SW 1271 (cell line): ENCODE measurements around the gene FANCG.

Experiments used
- DNase-seq, 2 experiments: peaks; one replicate each; lab custom pipeline; 2025; lab: John Stamatoyannopoulos, UW

FANCG gene

DNA sequence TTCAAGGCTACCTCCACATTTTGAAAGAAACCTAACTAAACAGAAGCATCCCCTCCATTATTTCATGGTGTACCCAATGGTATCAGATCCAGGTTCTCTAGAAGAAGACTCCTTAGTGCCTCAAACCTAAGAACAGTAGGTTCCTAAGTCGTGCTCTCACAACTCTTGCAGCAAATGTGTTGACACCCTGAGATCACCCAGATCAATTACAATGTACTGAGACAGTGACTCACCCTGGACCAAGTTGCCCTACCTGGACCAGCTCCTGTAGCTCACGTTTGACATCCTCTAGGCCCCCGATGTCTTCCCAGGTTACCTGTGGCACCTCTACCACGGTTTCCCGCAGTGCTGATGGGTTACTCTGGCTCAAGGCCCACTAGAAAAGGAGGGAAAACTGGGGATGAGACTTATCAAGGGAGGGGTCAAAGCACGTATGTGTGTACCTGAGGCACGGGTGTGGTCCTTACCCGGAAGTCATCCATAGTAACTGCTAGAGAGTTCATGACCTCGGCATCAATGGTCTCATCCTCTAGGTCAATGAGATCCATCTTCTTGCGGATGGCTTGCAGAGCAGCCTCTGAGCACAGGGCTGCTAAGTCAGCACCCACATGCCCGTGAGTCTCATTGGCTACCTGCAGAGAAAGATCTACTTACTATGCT is 19.1 kb downstream of the FANCG start:
- DNase-seq: no peak

DNA sequence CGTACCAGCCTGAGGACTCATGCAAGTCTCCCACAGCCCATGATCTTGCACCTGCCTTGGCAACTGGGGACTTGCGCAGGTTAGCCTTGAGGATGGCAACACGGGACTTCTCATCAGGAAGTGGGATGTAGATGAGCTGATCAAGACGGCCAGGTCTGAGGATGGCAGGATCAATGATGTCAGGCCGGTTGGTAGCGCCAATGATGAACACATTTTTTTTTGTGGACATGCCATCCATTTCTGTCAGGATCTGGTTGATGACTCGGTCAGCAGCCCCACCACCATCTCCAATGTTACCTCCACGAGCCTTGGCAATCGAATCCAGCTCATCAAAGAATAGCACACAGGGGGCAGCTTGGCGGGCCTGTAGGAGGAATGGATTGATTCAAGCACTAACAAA is 20.3 kb downstream of the FANCG start:
- no peak for DNase-seq

- DNase-seq: no peak
Measured at GRCh38 chr9:35057271-35057620, 22.5 kb downstream of the FANCG start.

- no peak for DNase-seq
Measured at GRCh38 chr9:35056571-35057270, 23.0 kb downstream of the FANCG start.

GRCh38 chr9:35054871-35055644 is 24.7 kb downstream of the FANCG start:
- no peak for DNase-seq

GRCh38 chr9:35054185-35054835 is 25.4 kb downstream of the FANCG start:
- no peak for DNase-seq

- peak in 1 of 2 experiments; percentile 46 for DNase-seq
Measured at GRCh38 chr9:35051069-35051967, 28.4 kb downstream of the FANCG start.

GRCh38 chr9:35048511-35048910 is 31.2 kb downstream of the FANCG start:
- no peak for DNase-seq

- no peak for DNase-seq
Measured at GRCh38 chr9:35044071-35044470, 35.7 kb downstream of the FANCG start.

- DNase-seq: no peak
Measured at GRCh38 chr9:35042891-35043545, 36.7 kb downstream of the FANCG start.

GRCh38 chr9:35042081-35042604 is 37.6 kb downstream of the FANCG start:
- no peak for DNase-seq

DNA sequence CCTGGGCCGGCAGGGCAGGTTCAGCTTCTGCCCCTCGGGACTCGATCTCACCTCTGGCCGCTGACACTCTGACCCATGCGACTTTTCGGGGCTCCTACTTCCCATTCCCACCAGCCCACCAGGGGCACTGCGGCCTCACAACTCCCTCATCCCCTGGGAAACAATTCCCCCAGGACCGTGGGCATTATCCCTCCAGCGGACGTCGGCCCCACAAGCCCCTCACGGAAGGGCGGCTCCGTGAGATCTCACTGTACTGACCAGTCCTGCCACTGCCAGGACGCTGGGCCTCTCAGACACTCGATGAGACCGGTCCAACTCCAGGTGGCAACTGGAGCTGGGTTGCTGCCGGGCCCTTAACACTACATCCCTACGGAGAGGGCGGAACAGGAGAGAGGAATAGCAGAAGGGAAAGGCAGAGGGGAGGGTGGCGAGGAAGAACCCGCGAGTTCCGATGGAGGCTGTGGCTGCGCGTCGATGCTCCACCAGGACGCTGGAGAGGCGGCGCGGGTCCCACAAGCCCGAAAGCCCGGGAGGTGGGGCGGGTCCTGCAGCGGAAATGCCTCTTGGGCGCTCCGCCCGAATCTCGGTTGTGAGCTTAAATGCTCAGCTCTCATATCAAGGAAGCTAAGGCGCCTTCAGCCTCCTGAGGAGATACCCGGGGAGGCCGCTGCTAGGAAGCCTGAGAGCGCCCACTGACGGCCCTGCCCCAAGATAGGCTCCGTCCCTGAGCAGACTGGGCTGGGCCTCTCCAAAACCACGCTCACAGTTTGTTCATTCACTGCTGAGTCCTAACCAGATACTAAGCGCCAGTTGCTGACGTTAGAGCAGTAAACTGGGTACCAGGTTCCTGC is 43.7 kb downstream of the FANCG start:
- DNase-seq: no peak

- no peak for DNase-seq
Measured at GRCh38 chr9:35033101-35033500, 46.6 kb downstream of the FANCG start.

DNA sequence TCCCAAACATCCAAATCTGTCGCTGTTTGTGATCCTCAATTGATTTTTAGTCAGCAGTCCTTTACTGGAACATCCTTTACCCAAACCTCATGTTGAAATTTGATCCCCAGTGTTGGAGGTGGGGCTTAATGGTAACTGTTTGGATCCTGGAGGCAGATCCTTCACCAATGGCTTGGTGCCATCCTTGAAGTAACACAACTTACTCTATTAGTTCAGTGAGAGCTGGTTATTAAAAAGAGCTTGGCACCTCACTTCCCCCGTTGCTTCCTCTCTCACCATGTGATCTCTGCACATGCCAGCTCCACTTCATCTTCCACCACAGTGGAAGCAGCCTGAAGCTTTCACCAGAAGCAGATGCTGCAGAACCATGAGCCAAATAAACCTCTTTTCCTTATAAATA is 49.9 kb downstream of the FANCG start:
- no peak for DNase-seq

DNA sequence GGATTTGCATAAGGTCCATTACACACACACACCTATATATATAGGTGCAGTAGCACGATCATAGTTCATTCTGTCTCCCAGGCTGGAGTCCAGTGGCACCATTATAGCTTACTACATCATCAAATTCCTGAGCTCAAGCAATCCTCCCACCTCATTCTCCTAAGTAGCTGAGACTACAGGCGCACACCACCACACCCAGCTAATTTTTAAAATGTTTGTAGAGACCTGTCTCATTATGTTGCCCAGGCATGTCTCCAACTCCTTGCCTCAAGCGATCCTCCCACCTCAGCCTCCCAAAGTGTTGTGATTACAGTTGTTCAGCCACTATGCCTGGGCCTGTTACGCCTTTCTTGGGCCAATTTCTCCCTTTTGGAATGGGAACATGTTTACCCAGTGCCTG is 50.5 kb downstream of the FANCG start:
- DNase-seq: no peak

DNA sequence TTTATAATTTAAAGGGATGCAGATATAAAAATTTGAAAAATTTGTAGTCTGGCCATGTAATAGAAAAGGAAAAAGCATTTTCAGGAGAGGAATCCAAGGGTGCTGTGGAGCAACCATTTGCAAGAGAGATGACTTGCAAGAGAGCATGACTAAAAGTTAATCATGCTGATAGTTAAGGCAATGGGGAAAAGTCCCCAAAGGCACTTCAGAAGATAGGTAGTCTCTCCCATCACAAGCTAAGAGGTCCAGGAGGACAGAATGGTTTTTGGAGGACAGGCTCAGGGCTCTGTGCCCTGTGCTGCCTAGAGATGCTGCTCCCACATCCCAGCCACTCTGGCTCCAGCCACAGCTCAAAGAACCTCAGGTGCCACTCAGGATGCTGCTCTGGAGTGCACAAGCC is 51.4 kb downstream of the FANCG start:
- DNase-seq: no peak

DNA sequence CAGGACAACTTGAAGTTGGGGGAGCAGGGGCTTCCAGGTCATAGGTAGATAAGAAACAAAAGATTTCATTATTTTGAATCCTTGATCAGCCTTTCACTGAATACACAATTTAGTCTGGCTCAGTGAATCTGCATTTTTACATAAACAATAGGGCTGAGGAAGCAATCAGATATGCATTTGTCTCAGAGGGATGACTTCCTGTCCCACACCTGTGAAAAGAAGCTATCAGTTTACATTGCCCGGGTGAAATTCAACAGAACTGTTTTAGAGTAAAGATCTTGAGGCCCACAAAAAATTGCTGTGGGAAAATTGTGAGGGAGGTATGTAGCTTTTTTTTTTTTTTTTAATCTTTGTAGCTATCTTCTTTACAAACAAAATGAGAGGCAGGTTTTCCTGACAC is 51.9 kb downstream of the FANCG start:
- DNase-seq: no peak

GRCh38 chr9:35027374-35027773 is 52.4 kb downstream of the FANCG start:
- no peak for DNase-seq

DNA sequence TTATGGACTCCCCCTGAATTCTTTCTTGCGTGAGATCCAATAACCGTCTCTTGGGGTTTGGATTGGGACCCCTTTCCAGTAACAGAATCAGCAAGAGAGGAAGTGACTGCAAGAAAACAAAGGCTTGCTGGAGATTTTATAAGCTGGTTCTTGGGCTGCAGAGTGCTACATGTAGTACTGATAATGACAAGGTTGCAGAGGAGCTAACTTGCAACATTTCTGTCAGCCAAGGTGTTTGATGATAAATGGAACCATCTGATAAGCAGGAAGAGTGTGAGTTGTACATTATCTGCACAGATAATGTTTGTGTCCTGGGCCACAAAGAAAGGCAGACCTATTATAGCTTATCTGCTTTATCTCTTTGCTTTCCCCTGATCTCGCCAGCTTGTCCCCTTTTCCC is 53.1 kb downstream of the FANCG start:
- DNase-seq: no peak
